Smooth muscle cell (in vitro differentiated cells): ENCODE measurements around the gene MAPK4. TPM values are rescaled to one million over a fixed set of nuclear protein-coding genes. Genes with fewer than 3 reads are reported as not detected.

Experiments used
- DNase-seq: peaks from one replicate; lab custom pipeline; 2025; ENCODE audit not compliant: unreplicated experiment; lab: John Stamatoyannopoulos, UW
- H2AFZ ChIP-seq: fragments of 200-600 bp; sonication (generic); 2 replicates; pipeline ENCODE4 v1.6.0; 2016; ENCODE audit warnings: antibody characterized with exemption, low read depth, mild to moderate bottlenecking
- H3F3A ChIP-seq: fragments of 200-600 bp; sonication (generic); 2 replicates; pipeline ENCODE4 v1.6.0; 2017; ENCODE audit warnings: antibody characterized with exemption, low read depth
- H3K27ac ChIP-seq: fragments of 200-600 bp; sonication (generic); 2 replicates; pipeline ENCODE4 v1.5.1; 2016; ENCODE audit warnings: low read depth, mild to moderate bottlenecking
- H3K27me3 ChIP-seq: fragments of 200-600 bp; sonication (generic); 2 replicates; pipeline ENCODE4 v1.6.1; 2016; ENCODE audit warnings: low read depth, mild to moderate bottlenecking
- H3K36me3 ChIP-seq: fragments of 200-600 bp; sonication (generic); 2 replicates; pipeline ENCODE4 v1.5.1; 2016; ENCODE audit warnings: low read depth
- H3K4me1 ChIP-seq: fragments of 200-600 bp; sonication (generic); 2 replicates; pipeline ENCODE4 v1.5.1; 2016; ENCODE audit warnings: low read depth
- H3K4me2 ChIP-seq: fragments of 200-600 bp; sonication (generic); 2 replicates; pipeline ENCODE4 v1.6.0; 2016; ENCODE audit warnings: mild to moderate bottlenecking
- H3K4me3 ChIP-seq: fragments of 200-600 bp; sonication (generic); 2 replicates; pipeline ENCODE4 v1.5.1; 2016; ENCODE audit warnings: mild to moderate bottlenecking
- H3K79me2 ChIP-seq: fragments of 200-600 bp; sonication (generic); 2 replicates; pipeline ENCODE4 v1.6.0; 2016; ENCODE audit warnings: low read depth, mild to moderate bottlenecking
- H3K9ac ChIP-seq: fragments of 200-600 bp; sonication (generic); 2 replicates; pipeline ENCODE4 v1.6.0; 2016; ENCODE audit warnings: low read depth
- H3K9me3 ChIP-seq: fragments of 200-600 bp; sonication (generic); replicated peaks from 2 replicates; pipeline ENCODE4 v1.5.1; 2016; ENCODE audit warnings: low read depth
- H4K20me1 ChIP-seq: fragments of 200-600 bp; sonication (generic); 2 replicates; pipeline ENCODE4 v1.6.0; 2016; ENCODE audit warnings: low read depth
- CTCF ChIP-seq: fragments of 200-600 bp; sonication (generic); IDR thresholded peaks from 2 replicates; pipeline ENCODE4 v1.5.1; 2017; ENCODE audit warnings: borderline replicate concordance, mild to moderate bottlenecking, antibody characterized with exemption; ENCODE audit not compliant: insufficient read depth, poor library complexity, severe bottlenecking
- WGBS: methylation state at CpG from one replicate; pipeline ENCODE4 v1.1.7; 2016; ENCODE audit warnings: low lambda C conversion rate; 5-methylcytosine and 5-hydroxymethylcytosine counted together
- polyA plus RNA-seq: library from polyadenylated mRNA; unstranded; fragments of >200 nt; fragmentation: Nextera tagmentation; extraction: Ambion mirVana; gene quantifications from 2 replicates; pipeline ENCODE4 v1.2.1, GENCODE V29; 2016
- total RNA-seq: library from RNA; depleted of rRNA; stranded (reverse); fragments of >200 nt; gene quantifications from 2 replicates; pipeline ENCODE4 v1.2.3, GENCODE V29; 2014

The MAPK4 gene
- total and polyA plus RNA-seq, 2 experiments from 2014 or later: 0.09 TPM; not detected in 1

- no peaks in the 10 kb centered on the region for H3K36me3 ChIP-seq
- H3K4me1 ChIP-seq: peaks cover 10% of the 10 kb centered on the region
- no peak overlapping the region for H3K27ac ChIP-seq
- no peaks in the 10 kb centered on the region for H3K79me2 ChIP-seq
- 95% methylated on average over 11 of the region's 11 CpGs for WGBS
- H4K20me1 ChIP-seq: no peaks in the 10 kb centered on the region
- no peak overlapping the region for H3K4me2 ChIP-seq
- H3K9me3 ChIP-seq: no peaks in the 10 kb centered on the region
- no peak for DNase-seq
- no peak for TF ChIP-seq CTCF
- no peak overlapping the region for H2AFZ ChIP-seq
- H3F3A ChIP-seq: no peaks in the 10 kb centered on the region
- H3K9ac ChIP-seq: no peak overlapping the region
- no peak overlapping the region for H3K4me3 ChIP-seq
- H3K27me3 ChIP-seq: no peaks in the 10 kb centered on the region
Observed at GRCh38 chr18:50653402-50654093, 93.7 kb downstream of the MAPK4 start.

- 89% methylated on average over 2 of the region's 2 CpGs for WGBS
- peaks cover 10% of the 10 kb centered on the region for H3K4me1 ChIP-seq
- H3K79me2 ChIP-seq: no peaks in the 10 kb centered on the region
- H2AFZ ChIP-seq: no peak overlapping the region
- H3K9ac ChIP-seq: no peak overlapping the region
- no peak for DNase-seq
- no peaks in the 10 kb centered on the region for H3K9me3 ChIP-seq
- no peak overlapping the region for H3K4me2 ChIP-seq
- H3K4me3 ChIP-seq: no peak overlapping the region
- no peaks in the 10 kb centered on the region for H3K27me3 ChIP-seq
- H3K27ac ChIP-seq: no peak overlapping the region
- no peak for TF ChIP-seq CTCF
- no peaks in the 10 kb centered on the region for H3K36me3 ChIP-seq
- no peaks in the 10 kb centered on the region for H3F3A ChIP-seq
- no peaks in the 10 kb centered on the region for H4K20me1 ChIP-seq
Observed at GRCh38 chr18:50654211-50654610, 94.3 kb downstream of the MAPK4 start.

GRCh38 chr18:50654658-50655550 lies 95.0 kb downstream of the MAPK4 start:
- no peak for TF ChIP-seq CTCF
- Histone ChIP-seq H3K27me3 (no peaks in the 10 kb centered on the region), H3K4me2 (no peak overlapping the region), H3K27ac (no peak overlapping the region), H3K9me3 (no peaks in the 10 kb centered on the region), H3K79me2 (no peaks in the 10 kb centered on the region), H4K20me1 (no peaks in the 10 kb centered on the region), H3K4me3 (no peak overlapping the region), H2AFZ (no peak overlapping the region), H3K36me3 (no peaks in the 10 kb centered on the region), H3K9ac (no peak overlapping the region), H3F3A (no peaks in the 10 kb centered on the region), H3K4me1 (peaks cover 10% of the 10 kb centered on the region)
- no peak for DNase-seq
- 89% methylated on average over 17 of the region's 17 CpGs for WGBS
